GM12865 (cell line): ENCODE data around the gene IHH.
A peak's percentile ranks its signal among the peaks of the same experiment; 100 is the strongest.

Experiments used
- DNase-seq: peaks from one replicate; pipeline ENCODE4 v3.0.0; 2010; ENCODE audit warnings: low read depth
- H3K4me3 ChIP-seq: 2 replicates; pipeline ENCODE4 v1.5.1; 2011; ENCODE audit warnings: mild to moderate bottlenecking, low read depth, low read length, control low read depth
- TF ChIP-seq, protein P1 (sequence below): IDR thresholded peaks from 2 replicates; pipeline ENCODE4 v1.5.1; 2011; ENCODE audit warnings: low read length, control low read depth, low read depth, inconsistent platforms; ENCODE audit not compliant: insufficient read depth; ENCODE audit errors: missing control alignments

IHH gene

DNA sequence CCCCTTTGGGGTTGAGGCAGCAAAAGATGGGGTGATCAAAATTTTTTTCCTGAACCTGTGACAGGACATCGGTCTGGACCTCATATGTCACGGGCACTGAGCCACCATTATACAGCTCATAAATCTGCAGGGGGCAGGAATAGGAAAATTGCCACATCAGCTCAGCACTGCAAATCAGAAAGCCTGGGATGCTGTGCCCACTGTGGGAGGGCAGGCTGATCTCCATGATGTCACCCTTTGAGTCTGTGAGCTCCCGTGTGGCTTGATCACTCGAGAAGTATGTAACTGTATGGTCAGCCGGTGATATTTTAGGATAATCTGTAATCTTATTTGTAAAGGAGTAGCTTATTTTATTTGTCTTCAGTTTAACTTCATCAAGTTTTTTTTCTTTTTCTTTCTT, 49.8 kb downstream of the IHH start:
- no peak overlapping the region for H3K4me3 ChIP-seq
- TF ChIP-seq, protein P1, sequence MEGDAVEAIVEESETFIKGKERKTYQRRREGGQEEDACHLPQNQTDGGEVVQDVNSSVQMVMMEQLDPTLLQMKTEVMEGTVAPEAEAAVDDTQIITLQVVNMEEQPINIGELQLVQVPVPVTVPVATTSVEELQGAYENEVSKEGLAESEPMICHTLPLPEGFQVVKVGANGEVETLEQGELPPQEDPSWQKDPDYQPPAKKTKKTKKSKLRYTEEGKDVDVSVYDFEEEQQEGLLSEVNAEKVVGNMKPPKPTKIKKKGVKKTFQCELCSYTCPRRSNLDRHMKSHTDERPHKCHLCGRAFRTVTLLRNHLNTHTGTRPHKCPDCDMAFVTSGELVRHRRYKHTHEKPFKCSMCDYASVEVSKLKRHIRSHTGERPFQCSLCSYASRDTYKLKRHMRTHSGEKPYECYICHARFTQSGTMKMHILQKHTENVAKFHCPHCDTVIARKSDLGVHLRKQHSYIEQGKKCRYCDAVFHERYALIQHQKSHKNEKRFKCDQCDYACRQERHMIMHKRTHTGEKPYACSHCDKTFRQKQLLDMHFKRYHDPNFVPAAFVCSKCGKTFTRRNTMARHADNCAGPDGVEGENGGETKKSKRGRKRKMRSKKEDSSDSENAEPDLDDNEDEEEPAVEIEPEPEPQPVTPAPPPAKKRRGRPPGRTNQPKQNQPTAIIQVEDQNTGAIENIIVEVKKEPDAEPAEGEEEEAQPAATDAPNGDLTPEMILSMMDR = no peak
- DNase-seq = no peak

DNA sequence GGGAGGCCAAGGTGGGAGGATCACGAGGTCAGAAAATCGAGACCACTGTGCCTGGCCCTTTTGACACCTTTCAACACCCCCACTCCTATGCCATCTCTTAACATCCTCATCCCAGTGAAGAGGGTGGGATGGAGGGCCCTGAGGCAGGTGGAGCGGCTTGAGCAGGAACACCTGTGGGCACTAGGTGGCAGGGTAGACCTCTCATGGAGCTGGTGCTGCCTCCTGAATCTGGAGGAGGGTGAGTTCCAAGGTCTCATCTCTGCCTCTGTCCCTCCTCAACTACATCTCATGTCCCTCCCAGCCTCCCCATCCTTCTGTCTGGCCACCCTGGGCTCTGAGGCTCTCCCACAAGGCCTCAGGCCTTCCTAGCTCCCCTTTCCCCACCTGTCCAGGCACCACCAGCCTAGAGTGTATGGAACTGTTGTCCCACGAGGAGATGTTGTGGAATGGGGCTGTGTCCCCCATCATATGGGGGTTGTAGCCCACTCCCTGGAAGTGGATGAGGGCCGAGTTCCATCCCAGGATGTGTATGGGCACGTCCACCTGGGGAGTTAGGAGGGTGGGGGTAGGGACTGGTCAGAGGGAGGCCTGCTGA, 50.5 kb downstream of the IHH start:
- no peak overlapping the region for H3K4me3 ChIP-seq
- peak; percentile 36 for DNase-seq
- TF ChIP-seq, protein P1 = peak; percentile 58

DNA sequence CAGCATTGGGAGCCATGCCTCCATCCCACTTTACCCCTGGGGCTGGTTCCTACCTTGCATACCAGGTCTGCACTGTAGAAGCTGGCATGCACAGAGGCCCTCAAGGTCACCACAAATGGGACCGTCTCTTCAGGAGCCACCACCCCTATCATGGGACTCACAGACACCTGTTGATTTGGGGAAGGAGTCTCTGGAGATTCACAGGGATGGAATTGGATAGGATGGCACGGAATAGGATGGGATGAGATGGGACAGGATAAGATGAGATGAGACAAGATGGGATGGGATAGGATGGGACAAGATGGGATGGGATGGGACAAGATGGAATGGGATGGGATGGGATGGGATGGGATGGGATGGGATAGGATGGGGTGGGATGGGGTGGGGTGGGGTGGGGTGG, 51.4 kb downstream of the IHH start:
- TF ChIP-seq, protein P1 = no peak
- H3K4me3 ChIP-seq = no peak overlapping the region
- no peak for DNase-seq
